HG03039 (cell line): ENCODE measurements around the gene AMBP.
A peak's percentile ranks its signal among the peaks of the same experiment; 100 is the strongest.

Source experiments
- ATAC-seq: cut with Tn5 transposase; IDR thresholded peaks from one replicate; pipeline ENCODE4 v1.9.1; 2021; ENCODE audit warnings: mild to moderate bottlenecking, moderate library complexity; ENCODE audit not compliant: unreplicated experiment

The AMBP gene

DNA sequence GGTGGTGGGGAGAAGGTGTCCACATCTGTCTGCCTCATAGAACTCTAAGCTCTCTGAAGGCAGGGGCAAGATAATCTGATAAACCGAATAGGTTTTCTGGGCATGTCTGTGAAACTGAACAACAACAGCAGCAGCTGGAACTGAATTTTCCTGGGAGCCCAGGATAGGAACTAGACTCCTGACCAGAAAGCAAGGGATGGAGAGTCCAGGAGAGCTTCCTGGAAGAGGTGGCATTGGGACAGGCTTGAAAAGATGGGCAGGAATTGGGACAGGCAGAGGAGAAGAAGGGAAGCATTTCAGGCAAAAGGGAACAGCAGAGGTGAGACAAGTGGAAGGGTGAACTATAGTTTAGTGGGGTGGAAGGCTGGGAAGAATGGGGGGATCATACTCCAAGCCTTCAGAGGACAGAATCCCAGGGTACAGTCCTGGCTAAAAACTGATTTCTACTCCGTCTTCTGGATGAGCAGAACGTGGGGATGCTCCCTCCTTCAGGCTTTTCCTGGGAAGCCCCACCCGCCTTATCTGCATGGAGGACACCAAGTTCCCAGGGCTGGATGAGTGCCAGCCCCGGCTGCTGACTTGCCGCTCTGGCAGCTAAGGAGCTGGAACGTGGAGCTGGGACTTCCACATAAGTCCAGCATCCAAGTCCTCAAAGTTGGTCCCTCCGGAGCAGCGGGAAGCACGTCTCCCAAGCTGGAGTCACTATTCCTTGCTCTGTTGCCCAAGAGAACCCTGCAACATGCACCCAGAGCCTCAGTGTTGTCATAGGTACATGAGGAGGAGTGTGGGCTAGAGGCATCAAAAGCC lies 34.9 kb upstream of the AMBP start:
- ATAC-seq, result no peak

DNA sequence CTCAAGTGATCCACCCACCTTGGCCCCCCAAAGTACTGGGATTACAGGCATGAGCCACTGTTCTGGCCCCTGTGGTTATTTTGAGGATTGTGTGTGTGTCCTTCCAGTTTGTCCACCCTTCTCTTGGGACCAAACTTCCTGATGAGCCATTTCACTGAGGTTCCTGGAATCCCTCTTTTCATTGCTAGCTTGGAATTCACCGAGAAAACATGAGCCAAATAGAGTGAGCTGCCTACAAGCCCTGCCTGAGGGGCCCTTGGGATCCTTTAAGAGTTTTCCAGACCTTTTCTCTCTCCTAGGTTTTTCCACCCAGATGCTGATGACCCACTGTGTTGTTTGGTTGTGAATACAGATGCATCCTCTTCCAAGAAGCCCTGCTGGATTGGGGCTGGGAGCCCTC lies 34.2 kb upstream of the AMBP start:
- no peak for ATAC-seq

DNA sequence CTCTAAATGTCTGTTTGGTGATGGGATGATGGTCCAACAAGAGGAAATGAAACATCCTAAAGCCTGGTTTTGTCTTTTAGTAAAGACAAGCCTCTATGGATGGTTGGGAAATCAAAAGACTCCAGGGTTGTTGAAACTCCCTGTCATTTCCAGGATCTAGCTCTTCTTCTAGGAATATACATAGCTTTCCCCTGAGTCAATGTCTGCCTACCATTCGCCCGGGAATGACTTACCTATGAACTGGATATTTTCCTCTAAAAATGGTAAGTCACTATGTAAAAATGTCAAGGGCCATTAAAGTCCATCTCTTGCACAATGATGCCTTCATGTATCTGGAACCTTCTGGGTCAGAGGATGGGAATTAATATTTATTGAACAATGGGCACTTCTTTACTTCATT lies 32.1 kb upstream of the AMBP start:
- ATAC-seq, result no peak

DNA sequence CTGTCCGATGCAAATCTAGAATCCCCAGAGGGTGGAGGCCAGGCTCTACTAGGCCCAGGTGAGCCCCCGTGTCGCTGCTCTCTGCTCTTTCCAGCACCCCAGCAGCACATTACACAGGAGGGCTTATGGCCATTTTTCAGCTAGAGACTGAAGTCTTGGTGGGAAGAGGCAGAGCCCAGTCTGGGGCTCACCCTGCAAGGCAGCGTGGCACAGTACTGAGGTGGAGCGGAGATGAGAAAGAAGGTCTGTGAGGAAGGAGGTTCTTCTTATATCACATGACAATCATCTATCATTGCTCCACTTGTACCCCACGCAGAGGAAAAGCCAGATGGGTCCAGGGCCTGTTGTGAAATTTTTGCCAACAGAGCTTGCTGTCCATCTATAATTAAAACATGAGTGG lies 31.0 kb upstream of the AMBP start:
- ATAC-seq, result no peak

DNA sequence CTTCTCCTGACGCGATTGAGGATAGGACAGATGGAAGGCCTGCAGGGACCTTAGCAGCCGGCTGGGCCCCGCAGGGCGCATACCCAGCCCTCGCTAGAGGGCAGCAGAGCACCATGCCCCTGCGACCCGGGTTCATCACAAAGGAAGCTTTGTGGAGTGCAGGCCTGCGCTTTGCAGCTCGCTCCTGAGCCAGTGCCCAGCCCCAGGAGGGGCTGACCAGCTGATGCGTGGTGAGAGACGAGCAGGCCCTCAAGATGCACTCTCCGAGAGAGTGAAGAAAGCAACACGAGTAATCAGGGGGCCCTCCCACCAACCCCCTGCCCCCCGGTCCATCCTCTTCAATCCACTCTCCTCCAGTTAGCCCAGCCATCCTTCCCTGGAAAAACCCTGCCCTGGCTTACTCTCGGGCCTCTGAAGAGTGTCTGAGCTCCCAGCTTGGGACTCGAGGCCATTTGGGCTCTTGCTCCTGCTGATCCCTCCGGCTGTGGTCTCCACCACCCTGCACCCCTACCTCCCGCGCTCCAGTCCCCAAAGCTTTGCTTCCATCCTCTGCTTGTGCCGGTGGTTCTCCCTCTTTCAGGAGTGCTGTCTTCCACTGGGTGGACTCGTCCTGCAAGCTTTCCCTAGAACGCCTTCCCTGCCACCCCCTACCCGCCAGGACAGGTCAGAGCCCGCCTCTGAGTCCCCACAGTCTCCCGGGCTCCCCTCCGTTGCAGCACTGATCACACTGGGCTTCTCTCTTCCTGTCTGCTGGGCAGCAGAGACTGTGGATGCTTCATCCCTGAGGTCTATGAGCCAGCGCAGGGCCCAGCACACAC lies 30.1 kb upstream of the AMBP start:
- peak; percentile 68 for ATAC-seq

DNA sequence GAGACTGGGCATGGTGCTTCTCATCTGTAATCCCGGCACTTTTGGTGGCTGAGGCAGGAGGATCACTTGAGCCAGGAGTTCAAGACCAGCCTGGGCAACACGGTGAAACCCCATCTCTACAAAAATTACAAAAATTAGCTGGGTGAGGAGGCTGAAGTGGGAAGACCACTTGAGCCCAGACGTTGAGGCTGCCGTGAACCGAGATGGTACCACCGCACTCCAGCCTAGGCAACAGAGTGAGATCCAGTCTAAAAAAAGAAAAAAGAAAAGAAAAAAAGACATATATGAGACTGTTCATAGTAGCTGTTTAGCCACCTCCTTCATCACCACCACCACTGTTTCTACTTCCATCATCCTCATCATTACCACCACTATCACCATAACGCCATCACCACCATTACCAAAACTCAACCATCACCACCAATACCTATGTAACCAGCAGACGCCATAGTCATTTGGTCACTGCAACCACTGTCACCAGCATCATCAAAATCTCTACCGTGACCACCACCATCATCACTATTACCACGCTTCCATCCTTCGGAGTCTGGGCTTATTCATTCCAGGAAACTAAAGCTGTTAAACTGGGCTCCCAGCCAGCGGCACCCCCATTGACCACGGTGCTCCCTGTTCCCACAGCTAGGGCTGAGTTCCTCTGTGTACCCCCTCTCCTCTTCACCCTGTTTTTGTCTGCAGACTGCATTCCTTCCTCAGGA lies 29.3 kb upstream of the AMBP start:
- peak; percentile 16 for ATAC-seq

DNA sequence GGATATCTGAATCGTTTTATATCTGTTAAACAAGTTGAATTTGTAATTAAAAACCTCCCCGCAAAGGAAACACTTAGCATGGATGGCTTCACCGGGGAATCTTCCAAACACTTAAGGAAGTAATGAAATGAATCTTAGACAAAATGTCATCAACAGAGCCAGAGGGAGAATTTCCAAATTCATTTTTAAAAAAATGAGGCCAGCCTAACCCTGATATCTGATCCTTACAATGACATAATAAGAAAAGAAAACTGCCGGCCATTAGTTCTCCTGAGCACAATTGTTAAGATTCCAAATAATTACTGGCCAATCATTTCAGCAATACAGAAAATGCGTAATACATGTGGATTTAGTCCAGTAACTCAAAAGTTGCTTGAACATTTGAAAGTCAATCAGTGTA lies 27.1 kb upstream of the AMBP start:
- ATAC-seq, result no peak

DNA sequence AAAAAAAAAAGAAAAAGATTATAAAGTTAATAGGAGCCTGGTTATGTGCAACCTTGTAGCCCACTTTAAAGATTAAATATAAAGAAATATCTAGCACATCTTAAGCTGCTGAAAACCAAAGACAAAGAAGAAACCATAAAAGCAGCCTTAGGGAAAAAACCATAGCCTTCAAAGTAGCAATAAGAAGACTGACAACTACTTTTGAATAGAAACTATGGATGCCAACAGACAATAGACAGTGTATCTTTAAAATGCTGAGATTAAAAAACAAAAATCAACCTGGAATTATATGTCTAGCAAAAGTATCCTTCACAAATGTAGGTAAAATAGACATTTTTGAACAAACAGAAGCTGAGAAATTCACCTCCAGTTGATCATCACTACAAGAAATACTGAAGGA lies 24.4 kb upstream of the AMBP start:
- ATAC-seq, result no peak

DNA sequence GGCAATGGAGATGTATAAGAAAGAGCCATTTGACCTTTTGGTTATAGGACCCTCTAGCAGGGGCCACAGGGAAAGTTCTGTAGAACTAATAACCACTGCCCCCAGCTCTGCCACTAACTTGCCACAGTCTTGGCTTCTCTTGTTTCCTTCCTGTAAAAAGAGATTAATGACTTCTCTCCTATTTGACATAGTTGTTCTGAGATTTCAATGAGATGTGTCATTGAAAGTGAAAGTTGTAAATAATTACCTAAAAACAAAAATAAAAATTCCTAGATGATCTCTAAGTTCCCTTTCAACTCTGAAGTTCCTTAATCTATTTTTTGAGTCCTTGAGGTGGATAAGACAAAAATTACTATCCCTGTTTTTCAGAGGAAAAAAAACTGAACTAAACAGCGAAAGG lies 22.4 kb upstream of the AMBP start:
- no peak for ATAC-seq

DNA sequence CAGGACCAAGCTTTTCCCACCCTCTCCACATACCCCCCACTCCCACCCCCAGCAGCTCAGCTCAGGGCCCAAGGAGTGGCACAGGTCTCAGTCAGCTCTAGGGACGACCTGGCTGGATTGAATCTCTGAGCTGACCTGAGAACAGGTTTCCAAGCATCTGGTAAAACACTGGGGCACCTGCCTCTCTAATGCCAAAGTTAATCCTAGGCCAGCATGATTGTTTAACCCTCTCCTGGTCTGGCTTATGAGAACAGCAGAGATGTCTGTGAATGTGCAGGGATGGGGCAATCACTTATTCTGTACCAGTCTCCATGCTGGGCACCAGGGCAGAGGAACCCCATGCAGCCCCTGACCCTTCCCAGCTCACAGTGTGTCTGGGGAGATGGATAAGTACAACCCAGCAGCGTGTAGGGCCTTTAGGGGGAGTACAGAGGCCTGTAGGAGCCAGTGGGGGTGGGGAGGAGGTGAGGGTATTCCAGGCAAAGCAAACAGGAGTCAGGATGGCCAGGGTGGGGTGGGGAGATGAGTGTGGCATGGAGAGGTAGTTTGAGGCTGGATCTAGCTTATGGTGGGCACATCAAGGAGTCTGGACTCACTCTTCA lies 21.7 kb upstream of the AMBP start:
- no peak for ATAC-seq

DNA sequence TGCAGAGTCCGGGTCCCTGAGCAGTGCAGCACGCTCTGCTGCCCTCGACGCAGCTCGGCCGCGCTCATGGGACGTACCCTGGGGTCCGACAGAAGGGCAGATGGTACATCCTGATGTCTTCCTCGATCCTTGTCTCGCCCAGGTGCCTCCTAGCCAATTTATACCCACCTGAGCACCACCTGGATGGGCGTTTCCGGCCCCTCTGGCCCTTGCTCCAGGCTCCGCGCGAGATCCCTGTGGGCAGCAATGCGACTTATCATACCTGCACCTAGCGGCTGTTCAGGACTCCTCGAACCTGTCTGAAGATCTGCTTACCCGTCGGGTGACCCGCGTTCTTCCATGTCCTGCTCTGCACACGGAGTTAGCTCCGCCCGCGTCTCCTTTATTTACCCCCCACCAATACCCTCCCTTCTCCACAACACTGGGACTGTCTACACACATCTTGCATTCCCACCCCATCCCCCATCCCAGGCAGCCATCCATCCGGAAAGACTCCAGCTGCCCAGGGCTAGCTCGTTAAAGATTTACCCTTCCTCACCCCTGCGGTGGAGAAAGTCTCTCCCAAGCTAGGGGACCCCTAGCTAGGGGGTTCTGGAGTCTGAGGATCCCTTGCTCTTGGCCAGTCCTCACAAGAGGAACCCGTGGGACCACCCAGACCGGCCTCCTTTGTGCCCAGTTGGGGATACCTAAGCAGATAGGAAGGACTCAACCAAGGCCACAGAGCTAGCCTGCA lies 21.0 kb upstream of the AMBP start, which contains the start of gene KIF12:
TSS of gene KIF12 (minus strand) at position 357 of the 733 bp plus-strand sequence. CDS start at position 341, 16 bp downstream.
- no peak for ATAC-seq

DNA sequence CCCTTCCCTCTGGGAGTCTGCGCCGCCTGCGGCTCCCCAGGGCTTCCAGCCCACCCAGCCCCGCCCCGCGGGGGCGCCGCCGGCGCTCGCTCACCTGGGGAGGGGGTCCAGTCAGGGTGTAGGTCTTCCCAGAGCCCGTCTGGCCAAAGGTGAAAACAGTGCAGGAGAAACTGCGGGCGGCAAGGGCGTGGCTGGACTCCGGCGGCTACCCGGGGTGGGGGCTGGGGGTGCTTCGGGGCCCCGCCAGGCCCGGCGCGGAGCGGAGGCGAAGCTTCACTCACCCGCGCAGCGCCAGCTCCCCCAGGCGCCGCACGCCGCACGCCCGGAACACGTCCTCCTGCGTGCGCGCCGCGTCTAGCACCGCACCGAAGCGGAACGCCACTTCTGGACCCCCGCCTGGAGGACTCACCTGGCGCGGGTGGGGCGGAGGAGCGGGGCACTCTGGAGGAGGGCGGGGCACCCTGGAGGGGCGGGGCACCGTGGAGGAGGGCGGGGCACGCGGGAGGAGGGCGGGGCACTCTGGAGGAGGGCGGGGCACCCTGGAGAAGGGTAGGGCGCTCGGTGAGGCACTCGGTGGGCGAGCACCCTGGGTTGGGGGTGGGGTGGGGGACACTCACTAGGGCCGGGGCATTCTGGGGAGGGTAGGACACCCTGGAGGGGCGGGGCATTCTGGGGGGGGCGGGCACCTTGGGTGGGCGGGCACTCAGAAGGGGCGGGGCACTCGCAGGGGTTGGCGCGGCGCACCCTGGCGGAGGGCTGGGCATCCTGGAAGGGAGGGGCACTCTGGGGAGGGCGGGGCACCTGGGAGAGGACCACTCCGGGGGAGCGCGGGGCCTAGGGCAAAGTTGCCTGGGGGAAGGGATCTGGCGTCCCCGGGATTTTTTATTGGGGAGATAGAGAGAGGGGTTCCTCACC lies 20.2 kb upstream of the AMBP start:
- no peak for ATAC-seq

DNA sequence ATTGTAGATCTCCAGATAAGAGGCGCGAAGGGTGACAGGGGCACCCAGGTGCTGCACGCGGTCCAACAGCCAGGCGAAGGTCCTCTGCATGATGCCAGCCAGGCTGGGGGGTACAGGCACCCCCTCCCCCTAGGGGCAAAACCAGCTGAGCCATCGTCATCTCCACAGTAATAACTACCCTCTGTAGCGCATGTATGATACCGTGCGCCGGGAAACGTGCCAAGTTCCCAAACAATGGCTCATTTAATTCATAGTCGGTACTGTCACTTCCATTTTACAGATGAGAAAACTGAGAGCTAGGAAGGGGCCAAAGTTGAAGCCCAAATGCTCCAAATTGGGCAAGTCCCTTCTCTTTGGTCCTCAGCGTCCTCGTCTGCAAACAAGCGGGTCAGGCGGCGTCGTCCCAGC lies 19.5 kb upstream of the AMBP start:
- ATAC-seq, result no peak

DNA sequence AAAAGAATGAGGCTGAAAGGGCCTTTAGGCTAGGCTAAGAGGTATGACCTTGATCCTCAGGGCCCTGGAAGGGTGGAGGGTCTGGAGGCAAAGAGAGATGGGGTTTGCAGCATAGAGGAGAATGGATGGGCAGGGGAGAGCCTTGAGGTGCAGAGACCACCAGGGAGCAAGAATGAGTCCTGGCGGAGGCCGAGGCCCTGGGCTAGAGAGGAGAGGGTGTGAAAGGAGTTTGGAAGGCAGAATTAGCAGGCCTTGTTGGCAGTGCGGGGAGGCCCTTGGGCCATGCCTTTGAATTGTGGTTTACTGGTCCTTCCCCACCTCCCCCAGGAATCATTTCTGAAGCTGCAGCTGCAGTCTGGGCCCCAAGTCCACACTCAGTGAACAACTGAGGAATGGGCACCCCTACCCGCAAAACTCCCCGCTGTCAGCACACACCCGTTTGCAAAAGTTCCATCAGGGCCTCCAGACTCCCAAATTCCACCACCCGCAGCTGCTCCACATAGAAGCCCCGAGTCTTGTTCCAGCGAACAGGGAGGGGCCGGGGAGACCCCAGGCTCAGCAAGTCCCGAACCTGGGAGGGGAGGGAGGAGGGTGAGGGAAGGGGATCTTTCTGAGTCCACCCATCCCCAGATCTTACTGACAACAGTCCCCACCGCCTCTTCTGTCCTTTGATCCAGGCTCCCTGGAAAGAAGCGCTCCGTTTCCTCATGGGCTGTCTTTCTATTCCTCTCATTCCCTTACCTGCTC lies 18.9 kb upstream of the AMBP start:
- ATAC-seq, result no peak

DNA sequence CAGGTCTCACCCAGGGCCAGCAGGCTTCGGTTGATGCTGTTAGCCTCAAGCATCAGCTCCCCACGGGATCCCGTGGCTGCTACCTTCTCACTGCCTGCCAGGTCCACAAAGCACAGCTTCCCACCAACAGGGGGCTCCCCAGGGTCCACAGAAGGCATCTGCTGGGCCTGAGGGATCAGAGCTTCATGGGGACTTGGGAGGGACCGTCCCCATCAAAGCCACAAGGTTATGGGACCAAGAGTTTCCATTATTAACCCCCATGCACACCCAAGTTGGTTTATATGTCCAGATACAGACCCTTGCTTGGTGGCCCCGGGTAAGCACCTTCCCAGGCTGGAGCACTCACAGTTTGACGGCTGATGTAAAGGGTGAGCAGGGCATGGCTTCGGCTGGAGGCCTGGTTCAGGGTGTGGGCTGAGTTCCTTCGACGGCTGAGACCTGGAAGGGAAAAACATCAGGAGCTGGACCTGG lies 18.0 kb upstream of the AMBP start:
- no peak for ATAC-seq

DNA sequence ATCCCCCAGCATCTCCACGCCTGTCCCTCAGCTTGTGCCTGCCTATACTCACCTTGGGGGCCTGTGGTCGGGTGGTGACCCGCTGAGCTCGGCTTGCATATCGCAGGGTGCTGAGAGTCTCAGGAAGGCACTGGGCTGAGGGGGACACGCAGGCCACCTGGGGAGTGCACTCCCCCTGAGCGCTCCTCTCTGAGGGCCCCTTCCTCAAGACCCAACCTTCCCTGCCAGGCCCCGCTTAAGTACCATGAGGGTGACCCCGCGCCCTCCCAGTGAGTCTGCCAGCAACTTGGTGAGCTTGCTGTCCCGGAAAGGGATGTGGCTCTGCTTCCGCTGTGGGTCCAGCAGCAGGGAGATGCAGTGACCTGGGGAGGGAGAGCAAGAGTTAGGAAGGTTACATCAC lies 16.9 kb upstream of the AMBP start:
- no peak for ATAC-seq

DNA sequence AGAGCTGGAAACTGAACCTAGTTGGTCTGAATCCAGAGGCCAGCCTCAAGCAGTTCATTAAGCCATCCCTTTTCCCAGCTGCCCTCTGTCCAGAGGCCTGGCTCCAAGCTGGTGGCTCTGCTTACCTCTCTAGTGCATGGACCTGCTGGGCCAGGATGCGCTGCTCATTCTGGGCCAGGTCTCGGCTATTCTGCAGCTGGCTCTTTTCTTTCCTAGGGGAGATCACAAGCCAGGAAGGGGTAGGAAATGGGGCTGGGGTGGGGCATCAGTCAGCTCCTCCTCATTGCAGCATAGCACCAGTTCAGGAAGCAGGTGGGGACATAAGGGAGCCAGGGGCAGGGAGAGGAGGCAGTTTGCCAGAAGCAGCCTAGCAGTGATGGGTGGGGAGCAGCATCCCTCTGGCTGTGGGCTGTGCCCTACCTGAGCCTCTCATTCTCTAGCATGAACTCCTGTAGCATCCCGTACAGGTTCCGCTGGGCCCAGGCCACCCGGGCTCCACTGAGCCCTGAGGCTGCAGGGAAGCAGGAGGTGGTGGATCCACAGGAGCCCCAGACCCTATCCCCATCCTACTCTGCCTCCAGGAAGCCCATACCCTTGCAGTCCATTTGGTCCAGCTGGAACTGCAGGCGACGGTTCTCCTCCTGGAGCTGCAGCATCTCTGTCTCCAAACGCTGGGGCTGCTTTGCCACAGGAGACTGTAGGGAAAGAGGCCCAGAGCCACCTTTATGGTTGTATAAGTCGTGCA lies 15.8 kb upstream of the AMBP start:
- ATAC-seq, result no peak

DNA sequence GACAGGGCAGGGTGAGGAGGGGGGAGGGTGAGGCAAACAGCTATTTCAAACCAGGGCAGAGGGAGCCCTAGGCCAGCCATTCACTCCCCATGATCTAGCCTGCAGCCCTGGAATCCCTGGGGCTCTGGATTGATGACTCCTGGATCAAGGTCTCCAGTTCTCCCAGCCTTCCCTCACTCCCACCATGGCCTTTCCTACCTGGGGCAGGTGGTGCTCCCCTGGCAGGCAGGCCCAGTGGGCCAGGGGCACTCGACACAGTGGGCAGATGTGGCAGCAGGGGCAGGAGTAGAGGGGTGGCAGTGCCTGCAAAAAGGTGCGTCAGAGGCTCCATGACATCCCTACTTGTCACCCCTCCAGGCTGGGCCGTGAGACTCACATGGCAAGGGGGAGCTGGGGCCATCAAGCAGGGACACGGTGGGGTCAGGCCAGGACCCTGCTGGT lies 15.0 kb upstream of the AMBP start:
- no peak for ATAC-seq
